Measurements from ENCODE around the gene LRRC4C. TPM values are rescaled to one million over a fixed set of nuclear protein-coding genes. Genes with fewer than 3 reads are reported as not detected.

The LRRC4C gene
- total RNA-seq, 1 donor from 2014 or later: 2.7 TPM

DNA sequence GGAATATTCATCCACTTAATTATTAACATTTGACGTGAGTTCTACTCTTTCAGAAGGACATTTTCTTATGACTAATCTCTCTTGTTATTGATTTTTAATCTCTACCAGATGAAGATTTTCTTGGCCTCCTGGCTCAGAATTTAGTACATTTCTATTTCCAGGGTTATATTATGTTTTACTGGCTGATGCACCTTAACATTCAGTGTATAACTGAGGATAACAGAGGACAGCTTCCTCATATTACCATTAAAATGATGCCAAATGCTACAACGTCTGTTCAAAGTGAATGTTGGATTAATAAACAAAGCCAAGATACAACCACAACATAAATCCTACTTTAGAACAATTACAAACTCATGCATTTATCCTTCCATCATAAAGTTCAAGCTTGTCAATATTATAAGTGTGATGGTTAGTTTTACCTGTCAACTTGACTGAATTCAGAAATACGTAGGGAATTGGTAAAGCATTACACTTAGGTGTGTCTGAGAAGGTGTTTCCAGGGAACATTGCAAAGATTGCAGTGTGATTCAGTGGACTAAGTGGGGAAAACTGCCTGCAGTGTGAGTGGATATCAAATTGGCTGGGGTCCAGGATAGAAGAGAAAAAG is 485.2 kb downstream of the LRRC4C start:
- peaks cover 19% of the 10 kb centered on the region for H3K9me3 Mint-ChIP-seq

GRCh38 chr11:40958707-40959106 is 500.7 kb downstream of the LRRC4C start:
- Histone ChIP-seq H3K36me3 (no peaks in the 10 kb centered on the region), H3K79me2 (ENCODE audit: low read depth) (no peaks in the 10 kb centered on the region), H3K27ac (no peak overlapping the region), H3K9ac (no peak overlapping the region), H3K9me3 (ENCODE audit: low read depth) (no peaks in the 10 kb centered on the region), H2AFZ (replicated peaks) (no peak overlapping the region), H3K4me1 (no peaks in the 10 kb centered on the region), H3F3A (ENCODE audit: low read depth) (no peaks in the 10 kb centered on the region), H3K4me2 (no peak overlapping the region), H3K4me3 (no peak overlapping the region), H4K20me1 (ENCODE audit: low read depth) (no peaks in the 10 kb centered on the region), H3K27me3 (no peaks in the 10 kb centered on the region)
- H3K27ac Mint-ChIP-seq: no peak overlapping the region
- no peak for DNase-seq (ENCODE audit: low spot score)
- no peaks in the 10 kb centered on the region for H3K4me1 Mint-ChIP-seq
- H3K36me3 Mint-ChIP-seq: no peaks in the 10 kb centered on the region
- no peak overlapping the region for H3K4me3 Mint-ChIP-seq
- TF ChIP-seq EZH2phosphoT487 (IDR thresholded peaks at IDR 0.05): no peak
- TF ChIP-seq, protein P1, sequence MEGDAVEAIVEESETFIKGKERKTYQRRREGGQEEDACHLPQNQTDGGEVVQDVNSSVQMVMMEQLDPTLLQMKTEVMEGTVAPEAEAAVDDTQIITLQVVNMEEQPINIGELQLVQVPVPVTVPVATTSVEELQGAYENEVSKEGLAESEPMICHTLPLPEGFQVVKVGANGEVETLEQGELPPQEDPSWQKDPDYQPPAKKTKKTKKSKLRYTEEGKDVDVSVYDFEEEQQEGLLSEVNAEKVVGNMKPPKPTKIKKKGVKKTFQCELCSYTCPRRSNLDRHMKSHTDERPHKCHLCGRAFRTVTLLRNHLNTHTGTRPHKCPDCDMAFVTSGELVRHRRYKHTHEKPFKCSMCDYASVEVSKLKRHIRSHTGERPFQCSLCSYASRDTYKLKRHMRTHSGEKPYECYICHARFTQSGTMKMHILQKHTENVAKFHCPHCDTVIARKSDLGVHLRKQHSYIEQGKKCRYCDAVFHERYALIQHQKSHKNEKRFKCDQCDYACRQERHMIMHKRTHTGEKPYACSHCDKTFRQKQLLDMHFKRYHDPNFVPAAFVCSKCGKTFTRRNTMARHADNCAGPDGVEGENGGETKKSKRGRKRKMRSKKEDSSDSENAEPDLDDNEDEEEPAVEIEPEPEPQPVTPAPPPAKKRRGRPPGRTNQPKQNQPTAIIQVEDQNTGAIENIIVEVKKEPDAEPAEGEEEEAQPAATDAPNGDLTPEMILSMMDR (IDR thresholded peaks at IDR 0.05): no peak
- H3K9me3 Mint-ChIP-seq: no peaks in the 10 kb centered on the region
- H3K27me3 Mint-ChIP-seq (ENCODE audit: insufficient read depth, low read depth): no peaks in the 10 kb centered on the region

More for the DNA sequence above, 485.2 kb downstream of the LRRC4C start:
- H3F3A ChIP-seq (ENCODE audit: low read depth): no peaks in the 10 kb centered on the region
- Mint-ChIP-seq H3K4me1 (no peaks in the 10 kb centered on the region), H3K27ac (no peak overlapping the region), H3K36me3 (no peaks in the 10 kb centered on the region), H3K27me3 (ENCODE audit: insufficient read depth, low read depth) (peaks cover 2% of the 10 kb centered on the region), H3K4me3 (no peak overlapping the region)
- TF ChIP-seq EZH2phosphoT487 (IDR thresholded peaks at IDR 0.05) (no peak), EZH2 (IDR thresholded peaks at IDR 0.05) (no peak)
- TF ChIP-seq, protein P1 (IDR thresholded peaks at IDR 0.05): no peak
- H3K27ac ChIP-seq: no peak overlapping the region
- H3K9ac ChIP-seq: no peak overlapping the region
- no peaks in the 10 kb centered on the region for H3K27me3 ChIP-seq
- no peak overlapping the region for H3K4me2 ChIP-seq
- no peaks in the 10 kb centered on the region for H3K9me3 ChIP-seq (ENCODE audit: low read depth)
- no peaks in the 10 kb centered on the region for H4K20me1 ChIP-seq (ENCODE audit: low read depth)
- DNase-seq (ENCODE audit: low spot score): no peak
- no peak overlapping the region for H2AFZ ChIP-seq (replicated peaks)
- H3K4me1 ChIP-seq: no peaks in the 10 kb centered on the region
- no peak overlapping the region for H3K4me3 ChIP-seq
- no peaks in the 10 kb centered on the region for H3K79me2 ChIP-seq (ENCODE audit: low read depth)
- H3K36me3 ChIP-seq: no peaks in the 10 kb centered on the region

DNA sequence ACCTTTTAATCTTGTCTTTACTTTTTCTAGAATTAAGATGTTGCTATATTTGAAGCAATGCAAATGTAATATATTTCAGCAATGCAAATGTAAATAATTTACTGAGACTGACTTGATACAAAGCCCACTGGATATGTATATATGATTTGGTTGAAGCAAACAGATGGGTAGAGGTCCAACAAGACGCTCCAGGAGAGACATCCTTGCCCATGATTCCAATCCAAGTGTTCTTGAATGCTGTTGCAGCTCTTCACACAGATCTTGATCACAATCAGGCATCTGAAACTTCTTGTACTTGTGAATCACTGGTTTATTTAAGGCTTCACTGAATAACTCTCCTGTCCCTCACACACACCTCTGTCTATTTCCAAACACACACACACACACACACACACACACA is 507.0 kb downstream of the LRRC4C start:
- Histone ChIP-seq H3K9ac (no peak overlapping the region), H3K27ac (no peak overlapping the region), H3K4me3 (no peak overlapping the region), H3K79me2 (ENCODE audit: low read depth) (no peaks in the 10 kb centered on the region), H3K27me3 (no peaks in the 10 kb centered on the region), H4K20me1 (ENCODE audit: low read depth) (no peaks in the 10 kb centered on the region), H2AFZ (replicated peaks) (no peak overlapping the region), H3F3A (ENCODE audit: low read depth) (no peaks in the 10 kb centered on the region), H3K4me1 (no peaks in the 10 kb centered on the region), H3K36me3 (no peaks in the 10 kb centered on the region), H3K9me3 (ENCODE audit: low read depth) (no peaks in the 10 kb centered on the region), H3K4me2 (no peak overlapping the region)
- Mint-ChIP-seq H3K9me3 (no peaks in the 10 kb centered on the region), H3K36me3 (no peaks in the 10 kb centered on the region), H3K4me3 (no peak overlapping the region), H3K4me1 (no peaks in the 10 kb centered on the region), H3K27me3 (ENCODE audit: insufficient read depth, low read depth) (no peaks in the 10 kb centered on the region), H3K27ac (no peak overlapping the region)
- DNase-seq (ENCODE audit: low spot score): no peak
- TF ChIP-seq, protein P1 (IDR thresholded peaks at IDR 0.05): no peak
- no peak for TF ChIP-seq EZH2 (IDR thresholded peaks at IDR 0.05)
- no peak for TF ChIP-seq EZH2phosphoT487 (IDR thresholded peaks at IDR 0.05)
